HG02884 (cell line): ENCODE data around the gene WRNIP1.

ENCODE experiments used
- ATAC-seq: cut with Tn5 transposase; IDR thresholded peaks from one replicate; pipeline ENCODE4 v1.9.1; 2021; ENCODE audit warnings: mild to moderate bottlenecking, moderate library complexity; ENCODE audit not compliant: unreplicated experiment

Gene WRNIP1

DNA sequence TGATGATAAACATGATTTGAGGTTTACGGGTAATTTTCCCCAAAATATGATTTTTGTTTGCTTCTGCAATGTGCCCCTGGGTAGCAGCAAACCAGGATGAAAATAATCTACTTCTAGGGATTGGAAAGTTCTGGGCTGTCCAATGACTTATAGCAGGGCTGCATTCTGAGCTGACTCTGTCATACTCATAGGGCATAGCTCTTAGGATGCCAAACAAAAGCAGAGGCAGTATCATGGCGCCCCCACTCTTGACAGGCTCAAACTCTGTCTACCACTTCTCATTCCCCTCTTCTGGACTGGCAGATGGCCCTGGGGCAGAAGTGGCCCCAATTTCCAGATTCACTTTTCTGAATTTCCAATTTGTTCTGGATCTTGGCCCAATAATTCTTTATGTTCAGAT lies 66.2 kb downstream of the WRNIP1 start:
- ATAC-seq, result no peak

DNA sequence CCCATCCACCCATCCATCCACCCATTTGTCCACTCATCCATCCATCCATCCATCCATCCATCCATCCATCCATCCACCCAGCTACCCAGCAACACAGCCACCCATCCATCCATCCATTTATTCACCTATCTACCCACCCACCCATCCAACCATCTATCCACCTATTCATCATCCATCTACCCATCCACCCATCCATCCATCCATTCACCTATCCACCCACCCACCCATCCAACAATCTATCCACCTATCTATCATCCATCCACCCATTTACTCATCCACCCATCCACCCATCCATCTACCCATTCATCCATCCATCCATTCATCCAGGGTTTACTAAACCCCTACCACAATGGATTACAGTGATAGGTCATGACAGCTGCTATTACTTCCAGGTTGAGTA lies 69.1 kb downstream of the WRNIP1 start:
- no peak for ATAC-seq
